WTC11 (cell line): Measurements from ENCODE around the gene NUDCD3. TPM values are rescaled to one million over a fixed set of nuclear protein-coding genes. Genes with fewer than 3 reads are reported as not detected.

Experiments
- ATAC-seq: fragments of 200-7000 bp; cut with Tn5 transposase; 2 replicates; pipeline ENCODE4 v1.10.0; 2021; ENCODE audit warnings: mild to moderate bottlenecking, moderate library complexity
- CTCF ChIA-PET: fragments of 300-600 bp; sonication (Branson Sonifier 250); formaldehyde crosslinking; loops from one replicate; lab custom pipeline; 2021; ENCODE audit warnings: antibody characterized with exemption; lab: Charles Lee
- POLR2A ChIA-PET: fragments of 350-600 bp; sonication (Branson Sonifier 250); formaldehyde crosslinking; loops from one replicate; lab custom pipeline; 2021; ENCODE audit warnings: antibody characterized with exemption; lab: Charles Lee
- DNase-seq: peaks from one replicate; pipeline ENCODE4 v3.0.0; 2021; ENCODE audit warnings: low spot score
- H3K27ac Mint-ChIP-seq: 2 replicates; pipeline ENCODE4 v1.8.0; 2021; ENCODE audit warnings: mixed read lengths
- H3K27me3 Mint-ChIP-seq: 2 replicates; pipeline ENCODE4 v1.8.0; 2021; ENCODE audit warnings: low read depth, mild to moderate bottlenecking, moderate library complexity, mixed read lengths
- H3K36me3 Mint-ChIP-seq: 2 replicates; pipeline ENCODE4 v1.8.0; 2021; ENCODE audit warnings: mixed read lengths
- H3K4me1 Mint-ChIP-seq: 2 replicates; pipeline ENCODE4 v1.8.0; 2022; ENCODE audit warnings: mixed read lengths
- H3K4me3 Mint-ChIP-seq: 2 replicates; pipeline ENCODE4 v1.8.0; 2021; ENCODE audit warnings: mild to moderate bottlenecking, moderate library complexity, mixed read lengths
- H3K9me3 Mint-ChIP-seq: 2 replicates; pipeline ENCODE4 v1.8.0; 2021; ENCODE audit warnings: mixed read lengths
- AR ChIP-seq: fragments of 250-450 bp; sonication (Bioruptor Pico); IDR thresholded peaks from 2 replicates; pipeline ENCODE4 v1.9.0; 2021; ENCODE audit warnings: mild to moderate bottlenecking
- CDX4 ChIP-seq: fragments of 250-450 bp; sonication (Bioruptor Pico); IDR thresholded peaks from 2 replicates; pipeline ENCODE4 v1.9.0; 2021; ENCODE audit warnings: moderate library complexity, mild to moderate bottlenecking, inconsistent platforms, borderline replicate concordance
- E2F1 ChIP-seq: sonication (generic); formaldehyde crosslinking; IDR thresholded peaks from 2 replicates; pipeline ENCODE4 v1.8.0; 2022; ENCODE audit warnings: mild to moderate bottlenecking, missing genetic modification reagents
- EMX1 ChIP-seq: fragments of 250-450 bp; sonication (Bioruptor Pico); IDR thresholded peaks from 2 replicates; pipeline ENCODE4 v1.8.0; 2021; ENCODE audit warnings: mild to moderate bottlenecking
- GABPB1 ChIP-seq: sonication (generic); formaldehyde crosslinking; IDR thresholded peaks from 2 replicates; pipeline ENCODE4 v1.8.1; 2023; ENCODE audit warnings: mild to moderate bottlenecking, missing genetic modification reagents
- MAX ChIP-seq: sonication (generic); formaldehyde crosslinking; IDR thresholded peaks from 2 replicates; pipeline ENCODE4 v1.8.0; 2022; ENCODE audit warnings: mild to moderate bottlenecking, missing genetic modification reagents
- MYBL2 ChIP-seq: sonication (generic); formaldehyde crosslinking; IDR thresholded peaks from 2 replicates; pipeline ENCODE4 v1.8.1; 2023; ENCODE audit warnings: mild to moderate bottlenecking, moderate library complexity, missing genetic modification reagents
- OVOL2 ChIP-seq: fragments of 250-450 bp; sonication (Bioruptor Pico); IDR thresholded peaks from 2 replicates; pipeline ENCODE4 v1.9.0; 2021; ENCODE audit warnings: mild to moderate bottlenecking, borderline replicate concordance
- SP1 ChIP-seq: sonication (generic); formaldehyde crosslinking; conservative IDR thresholded peaks from 2 replicates; pipeline ENCODE4 v1.8.1; 2022; ENCODE audit warnings: missing genetic modification reagents
- STAT6 ChIP-seq: sonication (generic); formaldehyde crosslinking; conservative IDR thresholded peaks from 2 replicates; pipeline ENCODE4 v1.8.1; 2023; ENCODE audit warnings: mild to moderate bottlenecking, low read depth, missing genetic modification reagents, moderate library complexity
- TP53 ChIP-seq: sonication (generic); formaldehyde crosslinking; IDR thresholded peaks from 2 replicates; pipeline ENCODE4 v1.8.1; 2023; ENCODE audit warnings: mild to moderate bottlenecking, missing genetic modification reagents
- ZBTB43 ChIP-seq: sonication (generic); formaldehyde crosslinking; IDR thresholded peaks from 2 replicates; pipeline ENCODE4 v1.8.1; 2023; ENCODE audit warnings: mild to moderate bottlenecking, missing genetic modification reagents
- ZMAT4 ChIP-seq: fragments of 250-450 bp; sonication (Bioruptor Pico); IDR thresholded peaks from 2 replicates; pipeline ENCODE4 v1.9.0; 2021; ENCODE audit warnings: mild to moderate bottlenecking
- ZNF396 ChIP-seq: fragments of 250-450 bp; sonication (Bioruptor Pico); IDR thresholded peaks from 2 replicates; pipeline ENCODE4 v1.8.0; 2021; ENCODE audit warnings: mild to moderate bottlenecking, moderate library complexity, borderline replicate concordance
- ZNF416 ChIP-seq: fragments of 250-450 bp; sonication (Bioruptor Pico); IDR thresholded peaks from 2 replicates; pipeline ENCODE4 v1.9.0; 2021; ENCODE audit warnings: mild to moderate bottlenecking, inconsistent platforms
- ZSCAN18 ChIP-seq: fragments of 250-450 bp; sonication (Bioruptor Pico); IDR thresholded peaks from 2 replicates; pipeline ENCODE4 v2.1.2; 2022; ENCODE audit warnings: mild to moderate bottlenecking, moderate library complexity
- total RNA-seq: library from RNA; stranded (reverse); gene quantifications from 3 replicates; pipeline ENCODE4 v1.2.3, GENCODE V29; 2021

Gene NUDCD3
- total RNA-seq, 1 experiment from 2014 or later = 71.8 TPM

GRCh38 chr7:44451123-44451522, 39.3 kb downstream of the NUDCD3 start:
- ChIA-PET CTCF (no interaction called here), POLR2A (no interaction called here)
- peaks cover 4% of the 10 kb centered on the region for H3K36me3 Mint-ChIP-seq
- ATAC-seq = no peak
- no peaks in the 10 kb centered on the region for H3K27me3 Mint-ChIP-seq
- no peak overlapping the region for H3K27ac Mint-ChIP-seq
- peaks cover 13% of the 10 kb centered on the region for H3K4me1 Mint-ChIP-seq
- no peak for TF ChIP-seq AR
- no peak overlapping the region for H3K4me3 Mint-ChIP-seq
- H3K9me3 Mint-ChIP-seq = no peaks in the 10 kb centered on the region
- no peak for DNase-seq

GRCh38 chr7:44449584-44449928, 40.9 kb downstream of the NUDCD3 start:
- Mint-ChIP-seq H3K4me3 (no peak overlapping the region), H3K9me3 (no peaks in the 10 kb centered on the region), H3K4me1 (peaks cover 17% of the 10 kb centered on the region), H3K36me3 (peaks cover 11% of the 10 kb centered on the region), H3K27me3 (no peaks in the 10 kb centered on the region), H3K27ac (no peak overlapping the region)
- no peak for DNase-seq
- ChIA-PET POLR2A (no interaction called here), CTCF (no interaction called here)
- no peak for ATAC-seq
- TF ChIP-seq MYBL2 (CRISPR knock-in tag) (no peak), OVOL2 (CRISPR knock-in tag) (no peak), SP1 (no peak), ZBTB43 (CRISPR knock-in tag) (no peak), E2F1 (CRISPR knock-in tag) (no peak), ZNF396 (no peak), ZNF416 (CRISPR knock-in tag) (no peak), STAT6 (CRISPR knock-in tag) (no peak), MAX (CRISPR knock-in tag) (no peak), ZMAT4 (CRISPR knock-in tag) (no peak), CDX4 (no peak), ZSCAN18 (CRISPR knock-in tag) (no peak), EMX1 (no peak), GABPB1 (CRISPR knock-in tag) (no peak), TP53 (CRISPR knock-in tag) (no peak)
